GM23338 (cell line): ENCODE measurements around the gene EDNRA. TPM values are rescaled to one million over a fixed set of nuclear protein-coding genes. Genes with fewer than 3 reads are reported as not detected.
A peak's percentile ranks its signal among the peaks of the same experiment; 100 is the strongest.

Experiments used
- ATAC-seq: fragments of 200-7000 bp; cut with Tn5 transposase; 3 replicates; pipeline ENCODE4 v1.9.1; 2020
- DNase-seq: peaks from one replicate; pipeline ENCODE4 v3.0.0-alpha.2; 2015; ENCODE audit warnings: low spot score
- H2AFZ ChIP-seq: fragments of 200-600 bp; sonication (generic); 2 replicates; pipeline ENCODE4 v1.8.0; 2016; ENCODE audit warnings: antibody characterized with exemption, mild to moderate bottlenecking, moderate library complexity
- H3F3A ChIP-seq: fragments of 200-600 bp; sonication (generic); replicated peaks from 2 replicates; pipeline ENCODE4 v1.8.0; 2017; ENCODE audit warnings: antibody characterized with exemption, mixed run types, low read depth
- H3K27ac ChIP-seq: fragments of 200-600 bp; sonication (generic); 2 replicates; pipeline ENCODE4 v1.6.1; 2016; ENCODE audit warnings: low read depth
- H3K27me3 ChIP-seq: fragments of 200-600 bp; sonication (generic); 2 replicates; pipeline ENCODE4 v1.8.0; 2016; ENCODE audit warnings: mild to moderate bottlenecking, mixed run types, moderate library complexity; ENCODE audit not compliant: insufficient read depth
- H3K36me3 ChIP-seq: fragments of 200-600 bp; sonication (generic); 2 replicates; pipeline ENCODE4 v1.8.0; 2016; ENCODE audit warnings: mild to moderate bottlenecking; ENCODE audit not compliant: insufficient read depth
- H3K4me1 ChIP-seq: fragments of 200-600 bp; sonication (generic); 2 replicates; pipeline ENCODE4 v1.8.0; 2016; ENCODE audit warnings: mild to moderate bottlenecking, moderate library complexity; ENCODE audit not compliant: insufficient read depth
- H3K4me2 ChIP-seq: fragments of 200-600 bp; sonication (generic); 2 replicates; pipeline ENCODE4 v1.7.1; 2017; ENCODE audit warnings: mixed run types
- H3K4me3 ChIP-seq: fragments of 200-600 bp; sonication (generic); 2 replicates; pipeline ENCODE4 v1.6.1; 2016; ENCODE audit warnings: mixed run types
- H3K79me2 ChIP-seq: fragments of 200-600 bp; sonication (generic); replicated peaks from 2 replicates; pipeline ENCODE4 v1.8.0; 2017; ENCODE audit warnings: mild to moderate bottlenecking; ENCODE audit not compliant: insufficient read depth
- H3K9me2 ChIP-seq: fragments of 200-600 bp; sonication (generic); 2 replicates; pipeline ENCODE4 v1.8.0; 2017; ENCODE audit not compliant: insufficient read depth
- H4K20me1 ChIP-seq: fragments of 200-600 bp; sonication (generic); replicated peaks from 2 replicates; pipeline ENCODE4 v1.8.0; 2017; ENCODE audit warnings: mild to moderate bottlenecking; ENCODE audit not compliant: insufficient read depth
- H3K27ac Mint-ChIP-seq: 2 replicates; pipeline ENCODE4 v1.8.0; 2020; ENCODE audit warnings: inconsistent platforms, mild to moderate bottlenecking, moderate library complexity, mixed read lengths
- H3K27me3 Mint-ChIP-seq: 3 replicates; pipeline ENCODE4 v1.8.0; 2022; ENCODE audit warnings: low read depth, mild to moderate bottlenecking, moderate library complexity, mixed read lengths, inconsistent platforms; ENCODE audit not compliant: insufficient read depth, poor library complexity
- H3K36me3 Mint-ChIP-seq: 3 replicates; pipeline ENCODE4 v1.8.0; 2021; ENCODE audit warnings: low read depth, mild to moderate bottlenecking, inconsistent platforms, moderate library complexity, mixed read lengths
- H3K4me1 Mint-ChIP-seq: 3 replicates; pipeline ENCODE4 v1.8.0; 2020; ENCODE audit warnings: mild to moderate bottlenecking, inconsistent platforms, mixed read lengths
- H3K4me3 Mint-ChIP-seq: 3 replicates; pipeline ENCODE4 v1.8.0; 2021; ENCODE audit warnings: moderate library complexity, mild to moderate bottlenecking, inconsistent platforms, mixed read lengths
- H3K9me3 Mint-ChIP-seq: 3 replicates; pipeline ENCODE4 v1.8.0; 2020; ENCODE audit warnings: moderate library complexity, mild to moderate bottlenecking, inconsistent platforms, mixed read lengths
- CREB1 ChIP-seq: fragments of 250-450 bp; sonication (Bioruptor Pico); IDR thresholded peaks from 2 replicates; pipeline ENCODE4 v1.5.0; 2020; ENCODE audit warnings: low read depth, mild to moderate bottlenecking, moderate library complexity
- CTCF ChIP-seq, 2 experiments: fragments of 200-600 bp in 1 of 2; sonication (generic) in 1 of 2; conservative IDR thresholded peaks; 2 replicates each; pipeline versions ENCODE4 v1.5.1 to v1.6.1; 2016 to 2017; ENCODE audit warnings: antibody characterized with exemption in 2 of 2, low read depth in 2 of 2, mild to moderate bottlenecking in 2 of 2, moderate library complexity in 1 of 2
- EZH2phosphoT487 ChIP-seq: fragments of 200-600 bp; sonication (generic); IDR thresholded peaks from one replicate; pipeline ENCODE4 v1.8.1; 2018; ENCODE audit warnings: antibody characterized with exemption; ENCODE audit not compliant: unreplicated experiment
- JUNB ChIP-seq: IDR thresholded peaks from one replicate; pipeline ENCODE4 v1.6.1; 2016; ENCODE audit warnings: antibody characterized with exemption; ENCODE audit not compliant: unreplicated experiment
- NANOG ChIP-seq: IDR thresholded peaks from 2 replicates; pipeline ENCODE4 v1.6.1; 2016; ENCODE audit warnings: antibody characterized with exemption, borderline replicate concordance
- REST ChIP-seq: IDR thresholded peaks from one replicate; pipeline ENCODE4 v1.6.1; 2018; ENCODE audit warnings: antibody characterized with exemption; ENCODE audit not compliant: unreplicated experiment
- ZNF114 ChIP-seq: fragments of 250-450 bp; sonication (Bioruptor Pico); IDR thresholded peaks from 2 replicates; pipeline ENCODE4 v1.5.0; 2020; ENCODE audit warnings: mild to moderate bottlenecking, moderate library complexity
- ZNF331 ChIP-seq: fragments of 250-450 bp; sonication (Bioruptor Pico); IDR thresholded peaks from 2 replicates; pipeline ENCODE4 v1.5.0; 2020; ENCODE audit warnings: low read depth, mild to moderate bottlenecking, moderate library complexity
- ZNF462 ChIP-seq: fragments of 250-450 bp; sonication (Bioruptor Pico); IDR thresholded peaks from 2 replicates; pipeline ENCODE4 v1.5.0; 2020; ENCODE audit warnings: mild to moderate bottlenecking, moderate library complexity
- polyA plus RNA-seq: library from polyadenylated mRNA; unstranded; fragments of >200 nt; fragmentation: Nextera tagmentation; extraction: Ambion mirVana; gene quantifications from 2 replicates; pipeline ENCODE4 v1.2.1, GENCODE V29; 2016
- total RNA-seq: library from RNA; depleted of rRNA; stranded (reverse); fragments of >200 nt; shearing (Covaris generic); gene quantifications from 2 replicates; pipeline ENCODE4 v1.2.3, GENCODE V29; 2014

EDNRA gene
- total and polyA plus RNA-seq, 2 experiments from 2014 or later: 1.5 to 5.0 TPM

- ATAC-seq: no peak
- H3K27me3 ChIP-seq: no peaks in the 10 kb centered on the region
- H3K9me2 ChIP-seq: no peaks in the 10 kb centered on the region; the same call in 1 of the 2 replicates
- H3F3A ChIP-seq: no peaks in the 10 kb centered on the region
- no peak overlapping the region for H3K27ac Mint-ChIP-seq
- H2AFZ ChIP-seq: peak overlapping the region; percentile 78
- H3K4me1 Mint-ChIP-seq: peaks cover 10% of the 10 kb centered on the region; the same call in 1 of the 3 replicates
- peaks cover 10% of the 10 kb centered on the region; the same call in 2 of the 3 replicates for H3K9me3 Mint-ChIP-seq
- no peak overlapping the region for H3K4me3 Mint-ChIP-seq
- H3K4me1 ChIP-seq: no peaks in the 10 kb centered on the region
- no peak overlapping the region for H3K4me2 ChIP-seq
- no peak for TF ChIP-seq JUNB
- H3K79me2 ChIP-seq: no peaks in the 10 kb centered on the region
- no peaks in the 10 kb centered on the region for H4K20me1 ChIP-seq
- H3K4me3 ChIP-seq: no peak overlapping the region
- no peaks in the 10 kb centered on the region for H3K36me3 ChIP-seq
- peaks cover 3% of the 10 kb centered on the region for H3K27me3 Mint-ChIP-seq
- no peak overlapping the region for H3K27ac ChIP-seq
- no peak for DNase-seq
- no peaks in the 10 kb centered on the region for H3K36me3 Mint-ChIP-seq
Observed at GRCh38 chr4:147571036-147571770, 90.3 kb downstream of the EDNRA start.

- Histone ChIP-seq H3K9me2 (peaks cover 6% of the 10 kb centered on the region; the same call in 1 of the 2 replicates), H3K4me3 (no peak overlapping the region), H3K36me3 (no peaks in the 10 kb centered on the region), H3K79me2 (no peaks in the 10 kb centered on the region), H2AFZ (no peak overlapping the region), H4K20me1 (no peaks in the 10 kb centered on the region), H3F3A (no peaks in the 10 kb centered on the region), H3K4me2 (no peak overlapping the region), H3K27me3 (no peaks in the 10 kb centered on the region), H3K27ac (no peak overlapping the region), H3K4me1 (no peaks in the 10 kb centered on the region)
- Mint-ChIP-seq H3K4me3 (no peak overlapping the region), H3K9me3 (no peaks in the 10 kb centered on the region; the same call in 2 of the 3 replicates), H3K36me3 (no peaks in the 10 kb centered on the region), H3K27me3 (peaks cover 3% of the 10 kb centered on the region), H3K27ac (no peak overlapping the region), H3K4me1 (no peaks in the 10 kb centered on the region; the same call in 2 of the 3 replicates)
- ATAC-seq (no peak), DNase-seq (no peak)
- TF ChIP-seq CTCF (conservative IDR thresholded peaks at IDR 0.05; ENCODE audit: low read depth in 2 of 2) (no peak), CREB1 (no peak), EZH2phosphoT487 (no peak), ZNF114 (CRISPR knock-in tag) (no peak), ZNF331 (no peak), NANOG (no peak), REST (no peak), ZNF462 (no peak)
Observed at GRCh38 chr4:147576084-147576483, 95.2 kb downstream of the EDNRA start.
